ENCODE data around the gene LRRK1.

LRRK1 gene

DNA sequence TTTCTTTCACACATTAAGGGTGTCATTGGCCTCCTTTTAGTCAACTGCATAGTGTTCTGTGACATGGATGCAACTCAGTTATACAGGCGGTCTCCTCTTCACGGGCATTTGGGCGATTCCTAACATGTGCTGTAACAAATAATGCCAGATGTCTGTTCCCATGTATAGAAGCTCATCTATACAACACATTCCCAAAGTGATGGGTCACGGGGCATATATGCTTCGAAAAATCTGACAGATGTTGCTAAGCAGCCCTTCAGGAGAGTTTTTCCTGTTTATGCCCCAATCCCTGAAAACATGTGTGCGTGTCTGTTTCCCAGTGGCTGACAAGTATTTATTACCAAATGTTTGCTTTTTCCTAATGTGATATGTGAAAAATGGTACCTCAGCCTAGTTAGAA is 25.8 kb downstream of the LRRK1 start:
- H3K4me1 ChIP-seq: peaks cover 0 to 7% (median 4%) of the 10 kb centered on the region in 4 donors
- no peak for TF ChIP-seq CTCF (IDR thresholded peaks at IDR 0.05)
- H3K27ac ChIP-seq: no peak overlapping the region
- no peak overlapping the region for H3K4me3 ChIP-seq
- intact Hi-C loops (cut with DNase I; ENCODE audit: low total_unique reads): no loop called here
- no peaks in the 10 kb centered on the region for H3K9me3 ChIP-seq
- no peak for DNase-seq
- H3K36me3 ChIP-seq: no peaks in the 10 kb centered on the region
- no peaks in the 10 kb centered on the region for H3K27me3 ChIP-seq

DNA sequence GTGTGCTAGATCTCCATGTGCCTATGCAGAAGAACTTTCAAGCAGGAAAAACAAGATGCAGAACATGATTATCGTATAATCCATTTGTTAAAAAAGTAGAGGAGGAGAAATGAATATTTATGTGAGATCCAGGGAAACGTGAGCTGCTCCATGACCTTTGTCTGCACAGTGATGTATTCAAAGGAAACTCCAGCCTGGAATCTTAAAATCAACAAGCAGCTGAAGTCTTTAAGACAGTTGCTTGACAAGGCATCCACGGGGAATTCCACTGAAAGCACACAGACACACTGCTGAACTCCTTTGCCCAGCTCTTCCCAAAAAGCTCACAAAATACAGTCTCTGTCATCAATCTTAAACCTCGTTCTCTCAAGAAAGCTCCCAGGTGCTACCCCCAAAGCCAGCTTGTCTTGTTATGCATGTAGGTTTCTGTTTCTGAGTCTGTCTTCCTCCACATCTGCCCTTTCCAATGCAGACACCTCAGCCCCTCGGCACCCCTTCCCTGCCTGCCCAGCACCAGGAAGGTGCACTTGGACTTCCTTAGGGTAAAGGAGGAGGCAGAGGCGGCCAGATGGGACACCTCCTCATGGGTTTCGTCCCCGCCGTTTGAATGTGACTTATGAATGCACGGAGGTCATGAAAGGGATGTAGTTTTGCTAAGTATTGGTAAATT is 28.7 kb downstream of the LRRK1 start:
- TF ChIP-seq CTCF (IDR thresholded peaks at IDR 0.05): no peak
- DNase-seq: no peak
- Histone ChIP-seq H3K27me3 (no peaks in the 10 kb centered on the region), H3K36me3 (no peaks in the 10 kb centered on the region), H3K4me3 (no peak overlapping the region), H3K9me3 (no peaks in the 10 kb centered on the region), H3K4me1 (peaks cover 0 to 5% (median 2%) of the 10 kb centered on the region in 4 donors), H3K27ac (no peak overlapping the region)
- intact Hi-C loops (cut with DNase I; ENCODE audit: low total_unique reads): no loop called here

GRCh38 chr15:100948430-100948762 is 29.2 kb downstream of the LRRK1 start:
- DNase-seq: no peak

GRCh38 chr15:100949691-100950090 is 30.5 kb downstream of the LRRK1 start:
- no peaks in the 10 kb centered on the region for H3K4me1 ChIP-seq
- DNase-seq: no peak
- no peaks in the 10 kb centered on the region for H3K9me3 ChIP-seq
- no peak overlapping the region for H3K4me3 ChIP-seq
- H3K27ac ChIP-seq: no peak overlapping the region
- intact Hi-C loops (cut with DNase I; ENCODE audit: low total_unique reads): no loop called here
- no peaks in the 10 kb centered on the region for H3K36me3 ChIP-seq
- H3K27me3 ChIP-seq: no peaks in the 10 kb centered on the region
- TF ChIP-seq CTCF (IDR thresholded peaks at IDR 0.05): no peak

More at GRCh38 chr15:100948430-100948762, 29.2 kb downstream of the LRRK1 start:
- no peaks in the 10 kb centered on the region for H3K27me3 ChIP-seq
- no peaks in the 10 kb centered on the region for H3K36me3 ChIP-seq
- intact Hi-C loops (cut with DNase I; ENCODE audit: low total_unique reads): no loop called here
- H3K9me3 ChIP-seq: no peaks in the 10 kb centered on the region
- no peak for TF ChIP-seq CTCF (IDR thresholded peaks at IDR 0.05)
- H3K4me1 ChIP-seq: no peaks in the 10 kb centered on the region
- no peak overlapping the region for H3K4me3 ChIP-seq
- H3K27ac ChIP-seq: no peak overlapping the region

DNA sequence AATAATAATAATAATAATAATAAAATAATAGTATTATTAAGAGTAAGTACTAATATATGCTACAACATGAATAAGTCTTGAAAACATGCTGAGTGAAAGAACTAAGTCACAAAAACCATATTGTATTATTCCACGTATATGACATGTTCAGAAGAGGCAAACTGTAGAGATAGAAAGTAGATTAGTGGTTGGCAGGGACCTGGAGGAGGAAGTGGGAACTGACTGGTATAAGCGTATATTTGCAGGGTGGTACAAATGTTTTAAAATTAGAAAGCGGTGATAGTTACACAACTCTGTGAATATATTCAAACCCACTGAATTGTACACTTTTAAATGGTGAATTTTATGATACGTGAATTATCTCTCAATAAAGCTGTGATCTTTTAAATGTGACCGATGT is 32.8 kb downstream of the LRRK1 start:
- no peaks in the 10 kb centered on the region for H3K36me3 ChIP-seq
- no peaks in the 10 kb centered on the region for H3K9me3 ChIP-seq
- H3K4me3 ChIP-seq: no peak overlapping the region
- no peak for TF ChIP-seq CTCF (IDR thresholded peaks at IDR 0.05)
- DNase-seq: no peak
- no peaks in the 10 kb centered on the region for H3K4me1 ChIP-seq
- H3K27ac ChIP-seq: no peak overlapping the region
- H3K27me3 ChIP-seq: no peaks in the 10 kb centered on the region
- intact Hi-C loops (cut with DNase I; ENCODE audit: low total_unique reads): no loop called here

DNA sequence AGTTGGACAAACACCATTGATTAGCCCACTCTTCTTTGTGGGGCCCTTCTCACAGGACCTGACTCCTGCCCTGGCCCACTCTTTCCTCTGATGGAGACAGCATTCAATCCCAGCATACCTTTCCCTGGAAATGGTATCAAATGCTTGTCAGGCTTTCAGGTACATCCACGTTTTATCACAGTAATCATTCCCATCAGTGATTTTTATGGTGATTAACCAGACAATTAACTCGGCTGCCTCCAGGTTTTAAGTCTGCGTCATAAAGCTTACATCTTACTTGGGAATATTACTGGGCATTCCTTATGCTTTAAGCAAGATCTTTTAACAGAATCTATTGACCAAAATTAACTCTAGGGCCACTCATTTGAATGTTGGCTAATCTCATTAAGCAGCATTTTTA is 33.4 kb downstream of the LRRK1 start:
- Histone ChIP-seq H3K4me1 (no peaks in the 10 kb centered on the region), H3K36me3 (no peaks in the 10 kb centered on the region), H3K9me3 (no peaks in the 10 kb centered on the region), H3K27me3 (no peaks in the 10 kb centered on the region), H3K27ac (no peak overlapping the region), H3K4me3 (no peak overlapping the region)
- DNase-seq: no peak
- TF ChIP-seq CTCF (IDR thresholded peaks at IDR 0.05): no peak
- intact Hi-C loops (cut with DNase I; ENCODE audit: low total_unique reads): no loop called here

All from tibial artery (tissue), 4 donors.